Adrenal gland (tissue), 5 donors: ENCODE measurements around the gene NUAK2.

Source experiments
- POLR2A ChIP-seq, 2 donors: fragments of 450-650 bp; IDR thresholded peaks; one replicate each; pipeline ENCODE4 v1.6.1; 2017; ENCODE audit warnings: antibody characterized with exemption in 2 of 2, mild to moderate bottlenecking in 2 of 2, moderate library complexity in 1 of 2
- TF ChIP-seq, protein P1 (sequence below), 6 experiments: fragments of 450-650 bp in 4 of 6; fragments of 200-600 bp in 2 of 6; sonication (generic) in 1 of 6; IDR thresholded peaks; 1 replicate in 5 of 6; 2 replicates in 1 of 6; pipeline versions ENCODE4 v1.5.1 to v1.8.0; 2016 to 2021; ENCODE audit warnings: antibody characterized with exemption in 6 of 6, mild to moderate bottlenecking in 2 of 6, moderate library complexity in 1 of 6
- donor health status: DM: no; HTN: no; CAD: no.

DNA sequence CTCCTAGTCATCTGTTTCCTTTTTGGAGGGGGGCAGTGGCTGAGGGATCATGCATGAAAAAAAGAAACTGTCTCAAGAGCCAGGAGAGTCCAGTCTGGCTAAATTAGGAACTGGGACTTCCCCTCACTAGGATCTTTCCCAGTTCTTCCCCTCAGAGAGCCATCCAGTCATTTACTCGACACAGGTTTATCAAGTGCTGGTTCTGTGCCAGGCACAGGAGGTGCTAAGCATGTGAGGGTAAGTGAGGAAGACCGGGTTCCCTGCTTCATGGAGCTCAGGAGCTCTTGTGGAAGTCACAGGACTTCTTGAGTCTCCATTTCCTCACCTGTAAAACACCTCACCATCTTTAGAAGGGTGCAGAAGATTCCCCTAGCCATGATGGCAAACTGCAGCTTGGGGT, 8.6 kb upstream of the NUAK2 start:
- no peak for TF ChIP-seq POLR2A (IDR thresholded peaks at IDR 0.05)
- TF ChIP-seq, protein P1, sequence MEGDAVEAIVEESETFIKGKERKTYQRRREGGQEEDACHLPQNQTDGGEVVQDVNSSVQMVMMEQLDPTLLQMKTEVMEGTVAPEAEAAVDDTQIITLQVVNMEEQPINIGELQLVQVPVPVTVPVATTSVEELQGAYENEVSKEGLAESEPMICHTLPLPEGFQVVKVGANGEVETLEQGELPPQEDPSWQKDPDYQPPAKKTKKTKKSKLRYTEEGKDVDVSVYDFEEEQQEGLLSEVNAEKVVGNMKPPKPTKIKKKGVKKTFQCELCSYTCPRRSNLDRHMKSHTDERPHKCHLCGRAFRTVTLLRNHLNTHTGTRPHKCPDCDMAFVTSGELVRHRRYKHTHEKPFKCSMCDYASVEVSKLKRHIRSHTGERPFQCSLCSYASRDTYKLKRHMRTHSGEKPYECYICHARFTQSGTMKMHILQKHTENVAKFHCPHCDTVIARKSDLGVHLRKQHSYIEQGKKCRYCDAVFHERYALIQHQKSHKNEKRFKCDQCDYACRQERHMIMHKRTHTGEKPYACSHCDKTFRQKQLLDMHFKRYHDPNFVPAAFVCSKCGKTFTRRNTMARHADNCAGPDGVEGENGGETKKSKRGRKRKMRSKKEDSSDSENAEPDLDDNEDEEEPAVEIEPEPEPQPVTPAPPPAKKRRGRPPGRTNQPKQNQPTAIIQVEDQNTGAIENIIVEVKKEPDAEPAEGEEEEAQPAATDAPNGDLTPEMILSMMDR (IDR thresholded peaks at IDR 0.05): no peak
